ENCODE results near the gene TNFSF15. TPM values are rescaled to one million over a fixed set of nuclear protein-coding genes. Genes with fewer than 3 reads are reported as not detected.

The TNFSF15 gene
- total RNA-seq, 4 donors from 2014 or later = 1.4 to 2.3 (median 1.5) TPM

DNA sequence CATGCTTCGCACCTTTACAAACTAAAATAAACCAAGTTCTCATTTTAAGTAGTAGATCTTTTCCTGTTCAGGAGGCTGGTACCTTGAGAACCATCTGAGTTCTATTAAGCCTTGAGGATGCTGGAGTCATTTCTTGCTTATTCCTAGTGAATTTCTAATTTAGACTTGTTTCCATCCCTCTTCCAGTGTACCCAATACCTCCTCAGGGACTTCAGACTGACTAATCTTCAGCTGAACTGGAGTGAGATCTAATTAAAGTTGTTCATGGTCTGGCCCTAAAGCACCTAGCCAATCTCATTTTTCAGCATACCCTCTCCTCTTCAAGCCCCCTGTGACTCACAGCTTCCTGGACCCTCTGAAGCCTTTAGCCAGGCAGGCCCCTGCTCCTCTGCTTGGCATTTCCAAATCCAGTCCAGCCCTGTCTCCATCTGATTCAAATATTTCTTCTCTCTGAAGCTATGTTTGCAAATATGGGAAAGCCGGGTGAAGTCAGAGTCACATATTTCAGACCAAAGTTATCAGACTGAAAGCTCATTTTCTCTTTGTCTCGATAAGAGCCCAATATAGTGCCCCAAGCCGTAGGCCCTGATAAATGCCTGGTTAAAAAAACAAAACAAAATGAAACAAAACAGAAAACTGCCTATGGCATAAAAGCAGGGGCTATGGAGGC is 19.4 kb upstream of the TNFSF15 start:
- no peak for TF ChIP-seq CTCF (IDR thresholded peaks at IDR 0.05)
- no peak for TF ChIP-seq POLR2A (IDR thresholded peaks at IDR 0.05)
- H3K4me3 ChIP-seq = no peak overlapping the region
- no peaks in the 10 kb centered on the region for H3K27me3 ChIP-seq
- H3K4me1 ChIP-seq = no peaks in the 10 kb centered on the region
- H3K27ac ChIP-seq = no peak overlapping the region
- DNase-seq = no peak
- intact Hi-C loops (cut with DNase I) = no loop called here
- WGBS, 2 donors = 75 to 76% methylated on average over 4 of the region's 4 CpGs
- H3K36me3 ChIP-seq = no peaks in the 10 kb centered on the region
- no peaks in the 10 kb centered on the region for H3K9me3 ChIP-seq

DNA sequence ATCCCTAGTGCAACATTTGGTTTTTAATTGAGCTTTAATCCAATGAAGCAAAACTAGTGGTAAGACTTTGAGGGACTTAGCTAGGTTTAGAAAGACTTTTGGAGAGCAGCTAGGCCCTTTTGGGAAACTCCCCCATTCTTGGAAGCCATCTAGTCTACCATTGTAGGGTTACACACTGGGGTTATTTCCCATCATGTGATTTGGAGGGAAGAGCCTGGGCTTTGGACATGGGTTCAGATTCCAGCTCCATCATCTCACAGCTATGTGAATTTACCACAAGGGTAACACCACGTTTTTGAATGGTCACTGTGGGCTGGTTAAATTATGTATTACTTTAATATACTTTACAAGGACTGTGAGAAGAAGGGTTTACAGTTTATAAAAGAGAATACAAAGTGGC is 18.3 kb upstream of the TNFSF15 start:
- no peak overlapping the region for H3K27ac ChIP-seq
- WGBS, 2 donors = 20 to 25% methylated on average over 1 of the region's 1 CpG
- H3K27me3 ChIP-seq = no peaks in the 10 kb centered on the region
- H3K4me3 ChIP-seq = no peak overlapping the region
- intact Hi-C loops (cut with DNase I) = no loop called here
- DNase-seq = no peak
- no peaks in the 10 kb centered on the region for H3K4me1 ChIP-seq
- H3K36me3 ChIP-seq = no peaks in the 10 kb centered on the region
- no peaks in the 10 kb centered on the region for H3K9me3 ChIP-seq
- no peak for TF ChIP-seq POLR2A (IDR thresholded peaks at IDR 0.05)
- no peak for TF ChIP-seq CTCF (IDR thresholded peaks at IDR 0.05)

GRCh38 chr9:114823441-114823840 is 17.6 kb upstream of the TNFSF15 start:
- H3K4me1 ChIP-seq = no peaks in the 10 kb centered on the region
- H3K9me3 ChIP-seq = no peaks in the 10 kb centered on the region
- intact Hi-C loops (cut with DNase I) = no loop called here
- no peaks in the 10 kb centered on the region for H3K36me3 ChIP-seq
- WGBS, 2 donors = 87 to 92% methylated on average over 1 of the region's 1 CpG
- H3K27ac ChIP-seq = no peak overlapping the region
- no peak for DNase-seq
- H3K4me3 ChIP-seq = no peak overlapping the region
- peaks cover 0 to 4% (median 0%) of the 10 kb centered on the region in 4 donors for H3K27me3 ChIP-seq
- no peak for TF ChIP-seq CTCF (IDR thresholded peaks at IDR 0.05)
- no peak for TF ChIP-seq POLR2A (IDR thresholded peaks at IDR 0.05)

- TF ChIP-seq CTCF (IDR thresholded peaks at IDR 0.05) = no peak
- no peak for TF ChIP-seq POLR2A (IDR thresholded peaks at IDR 0.05)
- WGBS, 2 donors = 48 to 55% methylated on average over 2 of the region's 2 CpGs
- no peaks in the 10 kb centered on the region for H3K9me3 ChIP-seq
Measured at GRCh38 chr9:114822708-114823107, 16.9 kb upstream of the TNFSF15 start.

DNA sequence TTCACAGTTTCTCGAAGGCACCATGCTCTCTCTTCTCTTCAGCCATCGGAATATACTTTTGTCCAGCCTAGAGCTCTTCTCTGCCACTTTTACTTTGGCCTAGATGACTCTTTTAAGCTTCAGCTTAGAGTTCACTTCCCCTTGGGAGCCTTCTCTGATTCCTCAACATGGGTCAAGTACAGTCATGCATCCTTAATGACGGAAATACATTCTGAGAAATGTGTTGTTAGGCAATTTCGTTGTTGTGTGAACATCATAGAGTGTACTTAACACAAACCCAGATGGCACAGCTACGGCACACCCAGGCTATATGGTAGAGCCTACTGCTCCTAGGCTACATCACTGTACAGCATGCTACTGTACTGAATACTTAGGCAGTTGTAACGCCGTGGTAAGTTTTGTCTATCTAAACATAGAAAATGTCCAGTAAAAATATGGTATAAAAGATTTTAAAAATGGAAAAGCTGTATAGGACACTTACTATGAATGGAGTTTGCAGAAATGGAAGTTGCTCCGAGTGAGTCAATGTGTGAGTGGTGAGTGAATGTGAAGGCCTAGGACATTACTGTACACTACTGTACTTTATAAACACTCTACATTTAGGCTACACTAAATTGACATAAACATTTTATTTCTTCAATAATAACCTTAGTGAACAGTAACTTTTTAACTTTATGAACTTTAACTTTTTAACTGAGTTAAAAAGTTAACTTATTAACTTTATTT is 15.1 kb upstream of the TNFSF15 start:
- TF ChIP-seq CTCF (IDR thresholded peaks at IDR 0.05) = no peak
- TF ChIP-seq POLR2A (IDR thresholded peaks at IDR 0.05) = no peak

More at GRCh38 chr9:114822708-114823107, 16.9 kb upstream of the TNFSF15 start:
- Histone ChIP-seq H3K27me3 (peaks cover 0 to 4% (median 0%) of the 10 kb centered on the region in 4 donors), H3K27ac (no peak overlapping the region), H3K36me3 (no peaks in the 10 kb centered on the region), H3K4me3 (no peak overlapping the region), H3K4me1 (no peaks in the 10 kb centered on the region)
- intact Hi-C loops (cut with DNase I) = no loop called here
- no peak for DNase-seq

More for the DNA sequence above, 15.1 kb upstream of the TNFSF15 start:
- Histone ChIP-seq H3K36me3 (no peaks in the 10 kb centered on the region), H3K4me3 (no peak overlapping the region), H3K4me1 (no peaks in the 10 kb centered on the region), H3K27me3 (peaks cover 0 to 4% (median 0%) of the 10 kb centered on the region in 4 donors), H3K27ac (no peak overlapping the region), H3K9me3 (no peaks in the 10 kb centered on the region)
- intact Hi-C loops (cut with DNase I) = no loop called here
- 84 to 87% methylated on average over 8 of the region's 8 CpGs for WGBS, 2 donors
- DNase-seq = no peak

Measured in esophagus squamous epithelium (tissue), 5 donors.